Measurements from ENCODE around the gene ZNF282. TPM values are rescaled to one million over a fixed set of nuclear protein-coding genes. Genes with fewer than 3 reads are reported as not detected.

Gene ZNF282
- total and polyA plus RNA-seq, 7 donors = 7.6 to 22.5 (median 15.3) TPM

DNA sequence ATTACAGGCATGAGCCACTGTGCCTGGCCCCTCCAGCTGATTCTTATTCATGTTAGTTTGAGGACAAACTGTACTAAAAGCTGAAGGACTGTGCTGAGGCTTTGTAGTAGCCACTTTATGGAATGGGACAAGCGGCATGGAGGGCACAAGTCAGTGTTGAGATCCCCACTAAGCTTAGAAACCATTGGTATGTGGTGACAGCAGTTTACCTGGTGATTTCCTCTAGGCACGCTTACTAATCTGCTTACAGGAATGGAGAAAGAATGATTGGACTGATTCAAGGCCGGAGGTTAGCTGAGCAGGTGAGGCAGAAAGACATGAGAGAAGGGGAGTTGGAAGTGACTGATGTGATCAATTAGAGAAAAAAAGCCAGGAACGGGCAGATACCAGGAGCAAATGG lies 44.4 kb upstream of the ZNF282 start:
- TF ChIP-seq, protein P1, sequence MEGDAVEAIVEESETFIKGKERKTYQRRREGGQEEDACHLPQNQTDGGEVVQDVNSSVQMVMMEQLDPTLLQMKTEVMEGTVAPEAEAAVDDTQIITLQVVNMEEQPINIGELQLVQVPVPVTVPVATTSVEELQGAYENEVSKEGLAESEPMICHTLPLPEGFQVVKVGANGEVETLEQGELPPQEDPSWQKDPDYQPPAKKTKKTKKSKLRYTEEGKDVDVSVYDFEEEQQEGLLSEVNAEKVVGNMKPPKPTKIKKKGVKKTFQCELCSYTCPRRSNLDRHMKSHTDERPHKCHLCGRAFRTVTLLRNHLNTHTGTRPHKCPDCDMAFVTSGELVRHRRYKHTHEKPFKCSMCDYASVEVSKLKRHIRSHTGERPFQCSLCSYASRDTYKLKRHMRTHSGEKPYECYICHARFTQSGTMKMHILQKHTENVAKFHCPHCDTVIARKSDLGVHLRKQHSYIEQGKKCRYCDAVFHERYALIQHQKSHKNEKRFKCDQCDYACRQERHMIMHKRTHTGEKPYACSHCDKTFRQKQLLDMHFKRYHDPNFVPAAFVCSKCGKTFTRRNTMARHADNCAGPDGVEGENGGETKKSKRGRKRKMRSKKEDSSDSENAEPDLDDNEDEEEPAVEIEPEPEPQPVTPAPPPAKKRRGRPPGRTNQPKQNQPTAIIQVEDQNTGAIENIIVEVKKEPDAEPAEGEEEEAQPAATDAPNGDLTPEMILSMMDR (IDR thresholded peaks at IDR 0.05) = no peak
- intact Hi-C loops (cut with DNase I) = loop anchor here in 1 of 2 donors (10.0 kb wide), 1 partner anchor 84 kb away; the partner anchor contains the start of gene ZNF212
- H3K9me3 ChIP-seq = no peaks in the 10 kb centered on the region
- H3K36me3 ChIP-seq (ENCODE audit: insufficient read depth in 1 of 2, low read depth in 1 of 2) = peaks cover 6 to 24% of the 10 kb centered on the region in 2 donors
- WGBS, 3 donors = 66 to 73% (median 67%) methylated on average over 4 of the region's 4 CpGs
- DNase-seq (no peak), ATAC-seq (no peak)
- H3K27ac ChIP-seq = no peak overlapping the region
- peaks cover 21% of the 10 kb centered on the region for H3K4me1 ChIP-seq
- no peaks in the 10 kb centered on the region for H3K27me3 ChIP-seq (ENCODE audit: insufficient read depth in 3 of 3, low read length in 2 of 3)
- H3K4me3 ChIP-seq = no peak overlapping the region

DNA sequence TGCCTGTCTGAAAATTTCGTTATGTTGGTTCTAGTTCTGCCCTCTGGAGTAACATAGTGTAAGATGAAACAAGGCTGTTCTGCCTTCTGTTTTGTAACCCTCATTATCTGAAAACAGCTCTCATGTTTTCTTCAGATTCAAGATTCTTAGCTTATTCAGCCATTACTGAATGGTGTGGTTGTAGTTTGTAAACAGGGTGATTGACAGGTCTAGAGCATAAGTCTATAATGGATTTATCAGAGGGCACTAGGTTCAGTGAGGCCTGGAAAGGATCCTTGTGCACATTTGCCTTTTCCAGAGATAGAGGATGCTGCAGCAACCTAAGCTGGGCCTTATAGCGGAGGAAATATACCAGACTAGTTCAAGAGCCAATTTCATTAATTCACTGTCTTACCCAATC lies 42.0 kb upstream of the ZNF282 start:
- Histone ChIP-seq H3K36me3 (ENCODE audit: insufficient read depth in 1 of 2, low read depth in 1 of 2) (peaks cover 8 to 44% of the 10 kb centered on the region in 2 donors), H3K4me1 (peaks cover 21% of the 10 kb centered on the region), H3K9me3 (no peaks in the 10 kb centered on the region), H3K4me3 (no peak overlapping the region), H3K27me3 (ENCODE audit: insufficient read depth in 3 of 3, low read length in 2 of 3) (no peaks in the 10 kb centered on the region), H3K27ac (no peak overlapping the region)
- 91 to 95% (median 93%) methylated on average over 2 of the region's 2 CpGs for WGBS, 3 donors
- DNase-seq (no peak), ATAC-seq (no peak)
- intact Hi-C loops (cut with DNase I) = loop anchor here in 1 of 2 donors (10.0 kb wide), 1 partner anchor 81 kb away; the partner anchor contains the start of gene ZNF212
- TF ChIP-seq, protein P1 (IDR thresholded peaks at IDR 0.05) = no peak

DNA sequence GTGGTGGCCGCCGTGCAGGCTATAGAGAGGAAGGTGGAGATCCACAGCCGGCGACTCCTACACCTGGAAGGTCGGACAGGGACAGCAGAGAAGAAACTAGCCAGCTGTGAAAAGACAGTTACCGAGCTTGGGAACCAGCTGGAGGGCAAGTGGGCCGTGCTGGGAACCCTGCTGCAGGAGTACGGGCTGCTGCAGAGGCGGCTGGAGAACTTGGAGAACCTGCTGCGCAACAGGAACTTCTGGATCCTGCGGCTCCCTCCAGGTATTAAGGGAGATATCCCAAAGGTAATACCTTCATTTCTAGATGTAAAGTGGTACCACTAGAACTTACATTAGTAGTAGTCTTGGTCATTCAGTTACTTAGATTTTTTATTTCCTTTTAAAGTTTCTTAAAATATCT lies 41.3 kb upstream of the ZNF282 start:
- TF ChIP-seq, protein P1 (IDR thresholded peaks at IDR 0.05) = no peak
- ATAC-seq = no peak
- WGBS, 3 donors = 88 to 94% (median 91%) methylated on average over 11 of the region's 11 CpGs

DNA sequence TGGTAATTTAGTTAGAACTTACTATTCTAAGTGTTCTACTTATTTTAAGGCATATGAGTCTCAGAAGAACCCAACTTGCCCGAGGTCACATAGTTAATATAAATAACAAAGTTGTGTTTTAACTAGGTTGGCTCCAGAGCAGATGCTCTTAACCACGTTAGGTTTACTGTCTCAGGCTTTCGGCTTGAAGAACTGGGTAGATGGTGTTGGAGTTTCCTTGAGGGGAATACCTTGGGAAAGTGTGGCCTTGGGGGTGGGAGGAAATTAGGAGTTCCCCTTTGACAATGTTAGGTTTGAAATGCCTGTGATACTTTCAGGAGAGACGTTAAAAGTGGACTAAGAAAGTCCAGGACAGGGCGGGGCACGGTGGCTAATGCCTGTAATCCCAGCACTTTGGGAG lies 38.4 kb upstream of the ZNF282 start:
- H3K36me3 ChIP-seq (ENCODE audit: insufficient read depth in 1 of 2, low read depth in 1 of 2) = peaks cover 8 to 60% of the 10 kb centered on the region in 2 donors

More for the DNA sequence above, 41.3 kb upstream of the ZNF282 start:
- H3K27me3 ChIP-seq (ENCODE audit: insufficient read depth in 3 of 3, low read length in 2 of 3) = no peaks in the 10 kb centered on the region
- H3K36me3 ChIP-seq (ENCODE audit: insufficient read depth in 1 of 2, low read depth in 1 of 2) = peaks cover 8 to 48% of the 10 kb centered on the region in 2 donors
- H3K4me3 ChIP-seq = no peak overlapping the region
- intact Hi-C loops (cut with DNase I) = loop anchor here in 1 of 2 donors (10.0 kb wide), 1 partner anchor 81 kb away; the partner anchor contains the start of gene ZNF212
- no peak overlapping the region for H3K27ac ChIP-seq
- DNase-seq = no peak
- no peaks in the 10 kb centered on the region for H3K9me3 ChIP-seq
- peaks cover 15% of the 10 kb centered on the region for H3K4me1 ChIP-seq

More for the DNA sequence above, 38.4 kb upstream of the ZNF282 start:
- no peaks in the 10 kb centered on the region for H3K9me3 ChIP-seq
- no peak overlapping the region for H3K27ac ChIP-seq
- H3K27me3 ChIP-seq (ENCODE audit: insufficient read depth in 3 of 3, low read length in 2 of 3) = no peaks in the 10 kb centered on the region
- ATAC-seq (no peak), DNase-seq (no peak)
- no peaks in the 10 kb centered on the region for H3K4me1 ChIP-seq
- intact Hi-C loops (cut with DNase I) = loop anchor here in 1 of 2 donors (10.0 kb wide), 1 partner anchor 78 kb away; the partner anchor contains the start of gene ZNF212
- H3K4me3 ChIP-seq = no peak overlapping the region
- TF ChIP-seq, protein P1 (IDR thresholded peaks at IDR 0.05) = no peak
- 93 to 98% (median 97%) methylated on average over 6 of the region's 6 CpGs for WGBS, 3 donors
